HG02852 (cell line): ENCODE results near the gene LPAR3.
A peak's percentile ranks its signal among the peaks of the same experiment; 100 is the strongest.

Experiments
- ATAC-seq: cut with Tn5 transposase; IDR thresholded peaks from one replicate; pipeline ENCODE4 v1.9.1; 2021; ENCODE audit warnings: mild to moderate bottlenecking, moderate library complexity; ENCODE audit not compliant: unreplicated experiment

Gene LPAR3

GRCh38 chr1:84859866-84860265 is 33.1 kb downstream of the LPAR3 start:
- ATAC-seq = no peak

- no peak for ATAC-seq
Measured at GRCh38 chr1:84857906-84858305, 35.1 kb downstream of the LPAR3 start.

DNA sequence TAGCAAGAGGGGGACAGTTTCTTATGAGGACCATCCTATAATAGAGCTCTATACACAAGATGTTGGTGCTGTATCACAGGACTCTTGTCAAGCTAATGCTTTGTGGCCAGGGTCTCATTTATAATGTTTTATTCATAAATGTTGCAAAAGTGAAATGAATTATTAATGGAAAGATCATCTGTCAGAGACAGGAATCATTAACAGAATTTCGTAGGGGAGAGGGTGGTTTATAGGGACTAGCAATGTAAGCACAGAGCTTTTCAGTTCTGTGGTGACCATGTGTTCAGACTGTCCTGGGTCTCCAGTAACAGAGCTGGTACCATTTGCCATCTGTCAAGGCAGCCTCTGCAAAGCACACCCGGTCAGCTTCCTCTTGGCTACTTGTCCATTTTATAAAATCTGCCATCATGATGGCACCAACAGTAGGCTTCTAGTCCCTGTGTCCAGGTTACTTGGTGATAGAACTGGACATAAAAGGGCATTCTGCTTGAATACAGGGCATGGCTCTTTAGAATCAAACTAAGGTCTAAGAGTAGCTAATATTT is 36.2 kb downstream of the LPAR3 start:
- ATAC-seq = no peak

DNA sequence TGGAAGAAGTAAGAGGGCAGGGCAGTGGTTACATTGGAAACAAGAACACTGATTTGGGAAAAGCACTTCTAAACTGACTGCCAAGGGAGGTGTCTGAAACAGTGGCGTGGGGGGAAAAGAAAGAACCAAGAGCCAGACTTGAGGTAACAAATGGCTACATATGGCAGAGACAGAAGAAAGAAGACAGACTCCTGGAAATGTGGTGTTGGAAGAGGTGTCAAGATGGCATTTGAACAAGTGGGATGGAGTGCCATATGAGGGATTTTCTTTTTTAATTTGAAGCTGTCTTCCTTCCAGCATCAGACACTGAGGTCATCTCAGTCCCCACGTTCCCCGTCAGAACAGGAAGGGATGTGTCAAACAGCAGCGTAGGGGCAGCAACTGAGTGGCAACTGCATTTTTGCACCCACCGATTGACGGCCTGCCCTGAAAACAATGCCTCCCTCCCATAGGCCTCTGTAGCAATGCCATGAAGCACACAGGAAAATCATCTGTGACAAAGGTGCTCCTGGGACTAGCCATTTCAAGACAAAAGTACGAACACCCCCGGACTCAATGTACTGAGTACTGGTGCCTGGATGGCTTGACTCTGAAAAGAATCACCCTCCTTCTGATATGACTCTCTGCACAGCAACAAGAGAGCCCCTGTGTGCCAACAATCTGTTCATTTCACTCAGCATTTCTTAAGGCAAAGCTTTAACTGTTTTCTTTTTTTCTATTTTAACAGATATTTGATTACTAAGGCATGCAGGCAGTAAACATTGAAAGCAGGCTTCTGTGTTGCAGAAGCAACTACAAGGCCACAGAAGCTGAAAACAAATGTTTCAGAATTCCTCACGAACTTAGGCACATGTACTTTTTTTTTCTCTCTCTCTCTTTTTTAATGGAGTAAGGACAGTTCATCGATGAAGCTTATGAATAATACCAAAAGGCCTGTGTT is 37.0 kb downstream of the LPAR3 start:
- no peak for ATAC-seq

DNA sequence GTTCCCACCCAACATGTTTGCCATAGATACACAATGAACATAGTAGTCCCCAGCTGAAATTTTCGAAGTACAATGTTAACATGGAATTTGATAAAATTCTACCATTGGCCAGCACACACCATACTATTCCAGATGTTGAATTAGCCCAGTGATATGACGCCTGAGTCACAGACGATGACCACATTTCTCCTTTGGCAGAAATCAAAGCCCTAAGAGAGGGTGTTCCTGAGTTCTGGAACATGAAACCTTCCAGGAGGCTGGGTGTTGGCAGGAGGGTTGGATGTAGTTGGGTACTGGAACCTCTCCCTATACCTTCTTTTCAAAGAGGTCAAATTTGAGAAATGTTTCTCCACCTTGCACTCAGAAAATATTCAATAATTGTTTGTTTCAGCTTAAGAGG is 37.8 kb downstream of the LPAR3 start:
- ATAC-seq = no peak

GRCh38 chr1:84853741-84854721 is 39.0 kb downstream of the LPAR3 start:
- ATAC-seq = peak; percentile 98

DNA sequence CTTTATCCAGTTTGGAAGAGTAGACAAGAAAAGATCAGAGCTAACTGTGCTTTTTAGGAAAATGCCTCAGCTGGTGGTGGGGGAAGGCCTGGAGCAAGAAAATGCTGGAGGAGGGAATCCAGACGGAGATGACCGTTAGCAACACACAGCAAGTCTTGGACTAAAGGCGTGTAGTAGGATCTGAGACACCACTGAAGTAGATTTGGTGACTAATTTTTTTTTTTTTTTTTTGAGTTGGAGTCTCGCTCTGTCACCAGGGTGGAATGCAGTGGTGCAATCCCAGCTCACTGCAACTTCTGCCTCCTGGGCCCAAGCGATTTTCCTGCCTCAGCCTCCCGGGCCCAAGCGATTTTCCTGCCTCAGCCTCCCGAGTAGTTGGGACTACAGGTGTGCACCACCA is 41.2 kb downstream of the LPAR3 start:
- no peak for ATAC-seq

GRCh38 chr1:84849357-84849975 is 43.5 kb downstream of the LPAR3 start:
- ATAC-seq = no peak

- ATAC-seq = no peak
Measured at GRCh38 chr1:84847253-84848250, 45.5 kb downstream of the LPAR3 start.

DNA sequence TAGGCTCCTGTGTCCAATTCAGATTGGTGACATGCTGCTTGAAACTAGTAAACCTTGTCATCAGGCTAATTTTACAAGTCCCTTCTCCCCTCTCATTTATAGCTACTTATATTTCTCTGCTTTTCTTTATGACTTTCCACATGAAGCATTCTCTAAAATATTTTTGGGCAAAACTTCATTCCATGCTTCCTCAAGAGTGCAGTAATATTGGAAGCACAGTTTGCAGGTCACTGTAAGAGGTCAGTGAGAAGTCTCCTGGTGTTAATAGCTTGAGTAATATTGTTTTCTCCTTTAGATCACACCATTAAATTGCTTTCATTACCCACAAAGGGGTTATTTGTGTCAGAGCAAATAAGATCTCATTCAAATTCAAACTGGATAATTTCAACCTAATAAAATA is 46.6 kb downstream of the LPAR3 start:
- ATAC-seq = no peak

DNA sequence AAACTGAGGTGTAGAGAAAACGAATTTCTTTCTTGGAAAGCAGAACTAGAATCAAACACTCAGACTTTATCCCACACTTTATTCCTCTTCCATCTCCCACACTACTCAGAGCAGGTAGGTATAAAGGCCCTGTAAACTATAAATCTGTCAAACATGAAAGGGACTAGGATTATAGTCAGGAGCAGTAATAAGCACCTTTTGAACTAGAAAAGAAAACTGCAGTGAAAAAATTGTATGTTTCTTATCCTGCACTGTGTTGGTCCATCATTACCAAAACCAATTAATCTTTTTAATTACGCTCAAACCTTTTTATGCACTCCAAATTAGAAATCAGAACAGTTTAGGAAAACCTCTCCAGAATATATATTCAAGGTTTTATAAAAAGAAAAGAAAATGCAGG is 47.6 kb downstream of the LPAR3 start:
- no peak for ATAC-seq

DNA sequence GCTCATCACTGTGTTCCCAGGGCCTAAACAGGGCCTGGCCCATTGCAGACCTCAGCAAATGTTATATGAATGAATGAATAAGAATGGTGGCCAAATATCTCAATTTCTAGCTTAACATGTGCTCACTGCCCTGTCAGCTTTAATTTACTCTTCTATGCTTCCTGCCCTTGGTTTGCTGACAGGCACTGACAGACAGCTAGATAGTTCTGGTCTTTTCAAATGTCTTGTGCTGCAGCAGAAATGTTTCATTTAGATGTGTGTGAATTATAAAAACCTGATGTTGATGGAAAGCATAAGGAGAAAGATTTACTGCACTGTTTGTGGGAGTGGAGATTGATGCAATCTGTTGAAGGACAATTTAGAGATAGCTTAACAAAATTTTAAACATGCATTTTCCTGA is 48.9 kb downstream of the LPAR3 start:
- ATAC-seq = no peak

- ATAC-seq = no peak
Measured at GRCh38 chr1:84842748-84843231, 50.2 kb downstream of the LPAR3 start.

DNA sequence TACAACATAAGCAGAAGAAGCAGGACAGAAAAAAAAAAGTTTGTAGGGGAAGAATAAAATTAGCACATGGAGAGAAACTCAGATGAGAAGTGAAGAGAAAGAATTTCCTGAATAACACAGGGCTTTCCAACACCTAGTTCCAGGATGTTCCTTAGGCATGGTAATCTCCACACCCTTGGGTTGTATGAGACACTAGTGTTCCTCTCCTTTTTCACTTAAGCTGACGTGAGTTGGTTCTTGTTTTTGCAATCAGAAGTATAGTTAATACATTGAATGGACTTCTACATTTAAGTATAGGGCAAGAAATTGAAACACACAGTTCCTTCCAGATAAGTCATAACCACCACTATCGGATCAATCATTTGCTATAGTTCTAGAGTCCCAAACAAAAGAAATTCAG is 51.0 kb downstream of the LPAR3 start:
- ATAC-seq = no peak

GRCh38 chr1:84840346-84840745 is 52.7 kb downstream of the LPAR3 start:
- ATAC-seq = no peak

DNA sequence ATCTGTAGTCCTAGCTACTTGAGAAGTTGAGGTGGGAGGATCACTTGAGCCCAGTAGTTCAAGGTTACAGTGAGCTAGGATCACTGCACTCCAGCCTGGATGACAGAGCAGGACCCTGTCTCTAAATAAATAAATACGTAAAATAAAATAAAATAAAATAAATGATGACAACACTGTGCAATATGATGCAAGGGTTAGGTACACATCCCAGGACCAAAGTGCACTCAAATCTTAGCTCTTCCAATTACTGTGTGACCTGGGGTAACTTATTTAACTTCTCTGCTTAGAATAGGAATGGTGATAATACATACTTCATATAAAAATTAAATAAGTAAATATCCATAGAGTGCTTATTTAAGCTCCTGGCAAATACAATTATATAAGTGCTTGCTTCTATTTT is 53.5 kb downstream of the LPAR3 start:
- ATAC-seq = no peak

DNA sequence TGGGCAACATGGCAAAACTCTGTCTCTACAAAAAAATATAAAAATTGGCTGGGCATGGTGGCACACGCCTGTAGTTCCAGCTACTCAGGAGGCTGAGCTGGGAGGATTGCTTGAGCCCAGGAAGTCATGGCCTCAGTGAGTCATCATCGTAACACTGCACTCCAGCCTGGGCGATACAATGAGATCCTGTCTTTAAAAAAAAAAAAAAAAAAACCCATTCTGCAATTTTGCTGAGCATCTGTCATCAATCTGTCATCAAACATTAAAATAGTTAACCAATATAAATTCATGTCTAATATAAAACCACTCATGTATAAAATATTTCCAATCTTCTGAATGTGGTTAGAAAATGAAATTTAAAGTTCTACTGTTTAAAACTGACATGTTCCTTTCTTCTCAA is 56.9 kb downstream of the LPAR3 start:
- no peak for ATAC-seq

DNA sequence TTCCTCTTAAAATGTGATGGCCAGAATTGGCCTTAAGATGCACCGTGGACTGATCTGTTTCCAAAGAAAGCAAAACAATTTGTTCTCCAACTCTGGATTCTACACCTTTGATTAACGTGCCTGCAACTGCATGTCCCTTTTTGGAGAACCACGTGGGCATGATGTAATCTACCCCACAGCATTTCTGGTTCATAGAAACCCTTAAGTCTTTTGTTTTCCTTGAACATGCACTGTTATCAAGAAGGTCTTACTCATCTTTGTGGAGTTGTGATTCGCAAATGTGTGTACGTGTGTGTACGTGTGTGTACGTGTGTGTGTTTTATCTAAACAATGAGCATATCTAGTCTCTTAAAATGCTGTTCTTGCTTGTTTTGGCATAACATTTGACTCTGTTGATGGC is 57.8 kb downstream of the LPAR3 start:
- no peak for ATAC-seq

DNA sequence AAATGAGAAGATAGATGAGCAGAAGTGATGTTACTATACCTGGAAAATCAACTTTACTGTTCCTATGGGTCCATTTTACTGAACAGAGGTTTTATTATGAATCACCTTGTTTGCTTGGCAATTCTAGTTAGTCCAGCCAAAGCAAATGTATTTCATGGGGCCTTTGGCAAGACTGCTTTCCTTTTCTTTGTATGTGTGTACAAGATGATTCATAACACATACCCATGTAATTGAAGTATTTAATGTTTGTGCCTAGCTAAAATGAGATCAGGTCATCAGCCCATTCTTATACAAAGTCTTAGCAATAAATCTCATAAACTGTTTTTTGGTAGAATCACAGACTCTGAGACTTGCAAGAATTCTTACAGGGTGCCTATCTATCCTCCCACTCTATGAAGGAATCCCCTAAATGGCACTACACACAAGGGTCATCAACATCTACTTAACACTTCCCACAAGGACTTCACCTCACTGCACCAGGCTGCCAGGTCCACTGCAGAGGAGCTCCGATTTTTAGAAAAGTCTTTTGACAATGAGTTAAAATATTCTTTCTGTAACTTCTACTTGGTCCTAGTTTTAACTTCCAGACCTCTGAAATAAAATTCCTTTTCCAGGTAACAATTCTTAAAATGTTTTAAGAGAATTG is 58.5 kb downstream of the LPAR3 start:
- ATAC-seq = no peak
